ENCODE measurements around the gene ANKRD60.

- TF ChIP-seq, protein P1, sequence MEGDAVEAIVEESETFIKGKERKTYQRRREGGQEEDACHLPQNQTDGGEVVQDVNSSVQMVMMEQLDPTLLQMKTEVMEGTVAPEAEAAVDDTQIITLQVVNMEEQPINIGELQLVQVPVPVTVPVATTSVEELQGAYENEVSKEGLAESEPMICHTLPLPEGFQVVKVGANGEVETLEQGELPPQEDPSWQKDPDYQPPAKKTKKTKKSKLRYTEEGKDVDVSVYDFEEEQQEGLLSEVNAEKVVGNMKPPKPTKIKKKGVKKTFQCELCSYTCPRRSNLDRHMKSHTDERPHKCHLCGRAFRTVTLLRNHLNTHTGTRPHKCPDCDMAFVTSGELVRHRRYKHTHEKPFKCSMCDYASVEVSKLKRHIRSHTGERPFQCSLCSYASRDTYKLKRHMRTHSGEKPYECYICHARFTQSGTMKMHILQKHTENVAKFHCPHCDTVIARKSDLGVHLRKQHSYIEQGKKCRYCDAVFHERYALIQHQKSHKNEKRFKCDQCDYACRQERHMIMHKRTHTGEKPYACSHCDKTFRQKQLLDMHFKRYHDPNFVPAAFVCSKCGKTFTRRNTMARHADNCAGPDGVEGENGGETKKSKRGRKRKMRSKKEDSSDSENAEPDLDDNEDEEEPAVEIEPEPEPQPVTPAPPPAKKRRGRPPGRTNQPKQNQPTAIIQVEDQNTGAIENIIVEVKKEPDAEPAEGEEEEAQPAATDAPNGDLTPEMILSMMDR (conservative IDR thresholded peaks at IDR 0.05; ENCODE audit: low read depth, low read length): no peak
- TF ChIP-seq EZH2 (IDR thresholded peaks at IDR 0.05; ENCODE audit: borderline replicate concordance, low read depth, low read length, poor library complexity, severe bottlenecking): no peak
Measured at GRCh38 chr20:58238490-58238889, 10.0 kb upstream of the ANKRD60 start.

All from A673 (cell line).